ENCODE data around the gene SERPINB8. TPM values are rescaled to one million over a fixed set of nuclear protein-coding genes. Genes with fewer than 3 reads are reported as not detected.

Gene SERPINB8
- total and polyA plus RNA-seq, 9 of the 15 experiments (the other 6 are each of a cell fraction or from before 2014, with no cell fraction given): 0.05 to 0.19 (median 0.09) TPM

- TF ChIP-seq SIN3A (IDR thresholded peaks at IDR 0.05; ENCODE audit: borderline replicate concordance in 2 of 2, control insufficient read depth in 1 of 2, low read depth in 2 of 2, low read length in 2 of 2) (no peak), TGIF2 (CRISPR knock-in tag; IDR thresholded peaks at IDR 0.05) (no peak), SPI1 (IDR thresholded peaks at IDR 0.05; ENCODE audit: borderline replicate concordance, low read depth, low read length) (no peak), BMI1 (IDR thresholded peaks at IDR 0.05; ENCODE audit: low read length) (no peak), ZFX (CRISPR knock-in tag; IDR thresholded peaks at IDR 0.05) (no peak), KDM5B (IDR thresholded peaks at IDR 0.05; ENCODE audit: insufficient replicate concordance, low read depth, low read length) (no peak), ELK1 (CRISPR knock-in tag; IDR thresholded peaks at IDR 0.05) (no peak), MYBL2 (IDR thresholded peaks at IDR 0.05; ENCODE audit: low read depth) (no peak), MYBL2 (CRISPR knock-in tag; IDR thresholded peaks at IDR 0.05; ENCODE audit: borderline replicate concordance) (no peak)
These were observed 30.0 kb downstream of the SERPINB8 start (continued) for GRCh38 chr18:63999871-64000270.

GRCh38 chr18:64002581-64002980, 32.7 kb downstream of the SERPINB8 start:
- ATAC-seq (no peak), DNase-seq (ENCODE audit: extremely low read depth in 1 of 4, low spot score in 3 of 4) (no peak), FAIRE-seq (no peak)
- Histone ChIP-seq H3K79me2 (ENCODE audit: control insufficient read depth, insufficient read depth, low read length) (no peaks in the 10 kb centered on the region), H3K9ac (ENCODE audit: insufficient read depth in 1 of 2, low read depth in 2 of 2, low read length in 2 of 2) (no peak overlapping the region), H4K20me1 (replicated peaks; ENCODE audit: control insufficient read depth, insufficient read depth, low read length) (no peaks in the 10 kb centered on the region), H3K36me3 (ENCODE audit: control insufficient read depth, insufficient read depth, low read length) (no peaks in the 10 kb centered on the region), H3K9me1 (ENCODE audit: control insufficient read depth, insufficient read depth, low read length) (no peaks in the 10 kb centered on the region), H3K4me1 (replicated peaks in 1 of 2; ENCODE audit: control insufficient read depth in 2 of 2, insufficient read depth in 2 of 2, low read length in 2 of 2) (no peaks in the 10 kb centered on the region), H2AFZ (ENCODE audit: low read depth, low read length) (no peak overlapping the region), H3K4me3 (no peak overlapping the region), H3K27ac (ENCODE audit: extremely low read depth, low read depth, low read length) (no peak overlapping the region), H3K9me3 (replicated peaks; ENCODE audit: control insufficient read depth, insufficient read depth, low read depth, low read length) (no peaks in the 10 kb centered on the region), H3K4me2 (ENCODE audit: insufficient read depth, low read length) (no peak overlapping the region), H3K27me3 (ENCODE audit: control insufficient read depth in 2 of 2, insufficient read depth in 2 of 2, low read length in 2 of 2) (no peaks in the 10 kb centered on the region)
- no TSS peak for BruUV-seq (replicated peaks)
- ChIA-PET POLR2A (no interaction called here), CTCF (ENCODE audit: low intra/inter-chr PET ratio) (no interaction called here)
- WGBS (ENCODE audit: insufficient coverage, low coverage, missing lambda C conversion rate): 0% methylated on average over 5 of the region's 41 CpGs
- intact Hi-C loops (cut with micrococcal nuclease): no loop called here
- in situ Hi-C loops (cut with MboI): no loop called here
- TF ChIP-seq ZNF778 (CRISPR knock-in tag; IDR thresholded peaks at IDR 0.05) (no peak), RBM34 (IDR thresholded peaks at IDR 0.05; ENCODE audit: borderline replicate concordance, insufficient read depth, low read length) (no peak), ZNF318 (IDR thresholded peaks at IDR 0.05; ENCODE audit: borderline replicate concordance in 1 of 2, low read depth in 1 of 2) (no peak), ZC3H4 (CRISPR knock-in tag; IDR thresholded peaks at IDR 0.05; ENCODE audit: borderline replicate concordance) (no peak)
